HCT116 (cell line): Measurements from ENCODE around the gene FAM136A. TPM values are rescaled to one million over a fixed set of nuclear protein-coding genes. Genes with fewer than 3 reads are reported as not detected.

Experiments
- ATAC-seq: fragments of 200-7000 bp; cut with Tn5 transposase; 2 replicates; pipeline ENCODE4 v1.9.1; 2020; ENCODE audit warnings: mild to moderate bottlenecking, moderate library complexity
- BruUV-seq: library from RNA; stranded (reverse); fragments of 400-500 nt; replicated peaks from 2 replicates; lab custom pipeline; 2021; lab: Mats Ljungman, UMichigan
- CTCF ChIA-PET: fragments of 300-600 bp; sonication (Branson Sonifier 250); formaldehyde crosslinking; loops from one replicate; lab custom pipeline; 2021; ENCODE audit warnings: antibody characterized with exemption; lab: Charles Lee
- POLR2A ChIA-PET: fragments of 300-600, 350-600 bp; sonication (Branson Sonifier 250); formaldehyde crosslinking; loops from one replicate; lab custom pipeline; 2021; ENCODE audit warnings: antibody characterized with exemption; lab: Charles Lee
- RAD21 ChIA-PET, 2 experiments: fragments of 300-600 bp; sonication (Branson Sonifier 250); formaldehyde crosslinking; loops; one replicate each; lab custom pipeline; 2023; ENCODE audit warnings: low total read pairs in 2 of 2; ENCODE audit not compliant: uncharacterized antibody in 2 of 2, unreplicated experiment in 2 of 2, low non-redundant PET in 1 of 2; lab: Charles Lee
- DNase-seq: peaks from one replicate; pipeline ENCODE4 v3.0.0-alpha.2; 2010; ENCODE audit warnings: low read depth, low spot score
- H2AFZ ChIP-seq: fragments of 200-600 bp; shearing (Covaris generic), sonication (generic); 2 replicates; pipeline ENCODE4 v1.6.1; 2017; ENCODE audit warnings: low read depth, mixed run types, mixed read lengths, antibody characterized with exemption, low read length; ENCODE audit not compliant: poor library complexity, severe bottlenecking
- H3K27ac ChIP-seq: 2 replicates; pipeline ENCODE4 v1.5.1; 2012; ENCODE audit warnings: low read depth, low read length
- H3K27me3 ChIP-seq: fragments of 200-600 bp; sonication (generic); 2 replicates; pipeline ENCODE4 v1.6.1; 2016; ENCODE audit warnings: mixed run types, low read length, mixed read lengths; ENCODE audit not compliant: insufficient read depth
- H3K36me3 ChIP-seq, 2 experiments: fragments of 200-500 bp in 1 of 2; fragments of 200-600 bp in 1 of 2; sonication (Bioruptor generic) in 1 of 2; sonication (generic) in 1 of 2; 2 replicates each; pipeline versions ENCODE4 v1.5.1 to v1.6.1; 2014 to 2016; ENCODE audit warnings: low read length in 2 of 2, inconsistent platforms in 1 of 2, mixed read lengths in 1 of 2, mixed run types in 1 of 2; ENCODE audit not compliant: insufficient read depth in 2 of 2, control insufficient read depth in 1 of 2
- H3K4me1 ChIP-seq, 2 experiments: fragments of 200-600 bp in 1 of 2; sonication (generic) in 1 of 2; 2 replicates each; pipeline versions ENCODE4 v1.5.1 to v1.6.1; 2012 to 2017; ENCODE audit warnings: low read length in 2 of 2, inconsistent platforms in 1 of 2, mild to moderate bottlenecking in 1 of 2, mixed read lengths in 1 of 2, mixed run types in 1 of 2, moderate library complexity in 1 of 2; ENCODE audit not compliant: insufficient read depth in 2 of 2, control insufficient read depth in 1 of 2
- H3K4me2 ChIP-seq: fragments of 200-600 bp; sonication (generic); 2 replicates; pipeline ENCODE4 v1.6.1; 2017; ENCODE audit warnings: mixed run types, low read length, mixed read lengths
- H3K4me3 ChIP-seq, 2 experiments: fragments of 200-600 bp in 1 of 2; sonication (generic) in 1 of 2; replicated peaks in 1 of 2; 2 replicates each; pipeline ENCODE4 v1.5.1; 2011 to 2016; ENCODE audit warnings: low read length in 2 of 2, control low read depth in 1 of 2, low read depth in 1 of 2, mild to moderate bottlenecking in 1 of 2, mixed read lengths in 1 of 2, mixed run types in 1 of 2
- H3K79me2 ChIP-seq: fragments of 200-600 bp; sonication (generic); 2 replicates; pipeline ENCODE4 v1.6.1; 2017; ENCODE audit warnings: mild to moderate bottlenecking, mixed run types, low read length, moderate library complexity, mixed read lengths; ENCODE audit not compliant: insufficient read depth
- H3K9ac ChIP-seq: fragments of 200-600 bp; sonication (generic); 2 replicates; pipeline ENCODE4 v1.6.1; 2016; ENCODE audit warnings: low read length, mixed read lengths
- H3K9me2 ChIP-seq: fragments of 200-600 bp; sonication (generic), shearing (Covaris generic); 2 replicates; pipeline ENCODE4 v1.6.1; 2017; ENCODE audit warnings: mixed run types, mild to moderate bottlenecking, moderate library complexity; ENCODE audit not compliant: insufficient read depth
- H3K9me3 ChIP-seq, 2 experiments: fragments of 200-500 bp in 1 of 2; fragments of 200-600 bp in 1 of 2; sonication (Bioruptor generic) in 1 of 2; sonication (generic) in 1 of 2; 2 replicates each; pipeline ENCODE4 v1.6.1; 2014 to 2017; ENCODE audit warnings: low read length in 2 of 2, mixed read lengths in 2 of 2, inconsistent platforms in 1 of 2, low read depth in 1 of 2, mild to moderate bottlenecking in 1 of 2, mixed run types in 1 of 2, moderate library complexity in 1 of 2; ENCODE audit not compliant: control insufficient read depth in 1 of 2, insufficient read depth in 1 of 2
- H4K20me1 ChIP-seq: fragments of 200-600 bp; sonication (generic), shearing (Covaris generic); 2 replicates; pipeline ENCODE4 v1.6.1; 2017; ENCODE audit warnings: mixed run types, mild to moderate bottlenecking, moderate library complexity; ENCODE audit not compliant: insufficient read depth
- CBX3 ChIP-seq: IDR thresholded peaks from 2 replicates; pipeline ENCODE4 v1.6.1; 2012; ENCODE audit warnings: low read depth
- CEBPB ChIP-seq: IDR thresholded peaks from 2 replicates; pipeline ENCODE4 v1.6.1; 2012; ENCODE audit warnings: low read depth
- CTCF ChIP-seq, 3 experiments: fragments of 200-600 bp in 1 of 3; sonication (generic) in 1 of 3; IDR thresholded peaks in 2 of 3; conservative IDR thresholded peaks in 1 of 3; 2 replicates each; pipeline ENCODE4 v1.5.1; 2012 to 2017; ENCODE audit warnings: low read depth in 2 of 3, low read length in 2 of 3, antibody characterized with exemption in 1 of 3, borderline replicate concordance in 1 of 3, control low read depth in 1 of 3, mild to moderate bottlenecking in 1 of 3, mixed read lengths in 1 of 3, mixed run types in 1 of 3, moderate library complexity in 1 of 3; ENCODE audit not compliant: insufficient read depth in 1 of 3
- EGR1 ChIP-seq: IDR thresholded peaks from 2 replicates; pipeline ENCODE4 v1.6.1; 2012; ENCODE audit warnings: low read depth
- ELF1 ChIP-seq: IDR thresholded peaks from 2 replicates; pipeline ENCODE4 v1.6.1; 2012; ENCODE audit warnings: low read depth, borderline replicate concordance
- EZH2 ChIP-seq: fragments of 200-600 bp; sonication (generic); IDR thresholded peaks from 2 replicates; pipeline ENCODE4 v1.6.1; 2017; ENCODE audit warnings: antibody characterized with exemption, mixed run types
- EZH2phosphoT487 ChIP-seq: fragments of 200-600 bp; IDR thresholded peaks from 2 replicates; pipeline ENCODE4 v1.6.1; 2018; ENCODE audit warnings: antibody characterized with exemption, borderline replicate concordance
- JUND ChIP-seq: IDR thresholded peaks from 2 replicates; pipeline ENCODE4 v1.6.1; 2012
- MAX ChIP-seq: IDR thresholded peaks from 2 replicates; pipeline ENCODE4 v1.6.1; 2012
- POLR2A ChIP-seq: IDR thresholded peaks from 2 replicates; pipeline ENCODE4 v1.7.0; 2011; ENCODE audit warnings: borderline replicate concordance; ENCODE audit not compliant: insufficient read depth, insufficient read length; ENCODE audit errors: extremely low read depth
- RAD21 ChIP-seq: IDR thresholded peaks from 2 replicates; pipeline ENCODE4 v1.6.1; 2012; ENCODE audit warnings: low read depth, mild to moderate bottlenecking
- SP1 ChIP-seq: IDR thresholded peaks from 2 replicates; pipeline ENCODE4 v1.6.1; 2012; ENCODE audit warnings: low read depth
- SRF ChIP-seq: IDR thresholded peaks from 2 replicates; pipeline ENCODE4 v1.6.1; 2012; ENCODE audit warnings: low read depth
- ZBTB33 ChIP-seq: IDR thresholded peaks from 2 replicates; pipeline ENCODE4 v1.6.1; 2011; ENCODE audit warnings: mild to moderate bottlenecking, low read length, moderate library complexity; ENCODE audit not compliant: insufficient replicate concordance; ENCODE audit errors: extremely low read depth
- ZFX ChIP-seq: fragments of 450-650 bp; IDR thresholded peaks from 2 replicates; pipeline ENCODE4 v1.6.1; 2017
- ZNF274 ChIP-seq: fragments of 200-500 bp; sonication (Bioruptor generic); IDR thresholded peaks from 2 replicates; pipeline ENCODE4 v1.6.1; 2014; ENCODE audit warnings: mild to moderate bottlenecking, low read depth, low read length, inconsistent platforms
- intact Hi-C: fragments of 100-400 bp; cut with micrococcal nuclease; formaldehyde crosslinking; loops from 2 replicates; pipeline ENCODE4 v1.10.0; 2022
- total RNA-seq: library from RNA; stranded (reverse); gene quantifications from one replicate; pipeline ENCODE4 v1.2.1, GENCODE V29; 2021; ENCODE audit not compliant: unreplicated experiment

Gene FAM136A
- total RNA-seq, 1 experiment from 2014 or later, result 83.0 TPM

GRCh38 chr2:70305531-70305930 is 3.7 kb upstream of the FAM136A start:
- POLR2A ChIA-PET, result no interaction called here
- Histone ChIP-seq H2AFZ (peak overlapping the region; percentile 7), H3K9ac (no peak overlapping the region)

DNA sequence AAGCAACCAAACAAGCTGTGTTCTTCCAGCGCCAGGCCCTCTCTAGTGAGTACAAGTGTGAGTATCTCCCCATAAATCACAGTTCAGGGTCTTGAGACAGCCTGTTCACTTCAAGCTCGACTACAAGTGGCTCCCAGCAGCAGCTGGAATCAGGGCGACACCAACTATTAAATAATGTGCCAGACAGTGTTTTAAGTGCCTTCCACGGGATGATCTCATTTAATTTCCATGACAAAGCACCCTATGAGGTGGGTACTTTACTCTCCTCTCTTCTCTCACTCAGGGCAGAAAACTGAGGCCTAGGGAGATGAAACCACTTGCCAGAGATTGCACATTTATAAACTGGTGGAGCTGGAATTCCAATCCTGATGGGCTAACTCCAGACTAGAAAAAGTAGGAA is 2.6 kb upstream of the FAM136A start:
- ChIA-PET RAD21 (interaction anchor here (0.6 to 2.5 kb wide), 13 partner anchors 24 to 644 kb away, joined by 3 to 21 read pairs (median 6); no protein-coding TSS in a partner anchor), POLR2A (interaction anchor here (1.0 to 1.2 kb wide), 4 partner anchors 11 to 342 kb away, joined by 3 to 12 read pairs (median 5); partner anchors contain the start of gene SNRPG), CTCF (interaction anchor here (0.6 to 8.0 kb wide), 33 partner anchors 8 to 680 kb away, joined by 3 to 167 read pairs (median 5); partner anchors contain the start of genes ANKRD53, C2orf42, MXD1 and SNRPG)
- peak overlapping the region; percentile 24 for H2AFZ ChIP-seq
- H3K9me3 ChIP-seq, result no peaks in the 10 kb centered on the region
- no peak overlapping the region for H3K9ac ChIP-seq
- H3K79me2 ChIP-seq, result peaks cover 16% of the 10 kb centered on the region
- TF ChIP-seq POLR2A, result no peak
- no peak for TF ChIP-seq EGR1
- TF ChIP-seq JUND, result no peak
- no peak for TF ChIP-seq ZNF274
- no peak for TF ChIP-seq ZBTB33
- TF ChIP-seq EZH2, result no peak
- no peak for TF ChIP-seq EZH2phosphoT487
- TF ChIP-seq CEBPB, result no peak
- TF ChIP-seq SRF, result no peak
- no peak for TF ChIP-seq MAX
- TF ChIP-seq CTCF (IDR thresholded peaks at IDR 0.05 in 2 of 3, conservative IDR thresholded peaks at IDR 0.05 in 1 of 3; ENCODE audit: borderline replicate concordance in 1 of 3, insufficient read depth in 1 of 3, low read depth in 2 of 3, low read length in 2 of 3), result no peak
- TF ChIP-seq SP1, result no peak
- no peak for TF ChIP-seq ELF1
- TF ChIP-seq RAD21, result no peak
- no peak for TF ChIP-seq ZFX
- peaks cover 0 to 10% of the 10 kb centered on the region in 2 experiments; a peak in 1 of 4 replicates for H3K36me3 ChIP-seq
- H3K4me2 ChIP-seq, result no peak overlapping the region
- H3K27ac ChIP-seq, result no peak overlapping the region
- no peak overlapping the region for H3K4me3 ChIP-seq
- H3K9me2 ChIP-seq, result no peaks in the 10 kb centered on the region
- no TSS peak for BruUV-seq
- DNase-seq (no peak), ATAC-seq (no peak)
- H4K20me1 ChIP-seq, result no peaks in the 10 kb centered on the region
- intact Hi-C loops, result loop anchor here (1.0 to 10.0 kb wide), 7 partner anchors 37 to 640 kb away; no protein-coding TSS in a partner anchor
- H3K27me3 ChIP-seq, result no peaks in the 10 kb centered on the region
- H3K4me1 ChIP-seq, result peaks cover 8 to 25% of the 10 kb centered on the region in 2 experiments

More at GRCh38 chr2:70305531-70305930, 3.7 kb upstream of the FAM136A start:
- ATAC-seq (no peak), DNase-seq (no peak)
- Histone ChIP-seq H3K9me2 (no peaks in the 10 kb centered on the region), H4K20me1 (no peaks in the 10 kb centered on the region), H3K27me3 (no peaks in the 10 kb centered on the region), H3K27ac (no peak overlapping the region), H3K4me3 (no peak overlapping the region), H3K4me1 (peaks cover 7 to 24% of the 10 kb centered on the region in 2 experiments), H3K9me3 (no peaks in the 10 kb centered on the region), H3K36me3 (peaks cover 0 to 3% of the 10 kb centered on the region in 2 experiments; a peak in 1 of 4 replicates)
- RAD21 ChIA-PET, result interaction anchor here in 1 of 2 experiments (2.5 kb wide), 1 partner anchor 339 kb away, joined by 21 read pairs; no protein-coding TSS in a partner anchor
- intact Hi-C loops, result loop anchor here (2.0 to 10.0 kb wide), 2 partner anchors 479 to 639 kb away; no protein-coding TSS in a partner anchor
- BruUV-seq, result no TSS peak
- TF ChIP-seq CEBPB, result no peak
- TF ChIP-seq CBX3, result no peak
- TF ChIP-seq ZFX, result 0 out of 2 replicates have a peak, but pooled peaks have one; percentile 8
- TF ChIP-seq, all 23 proteins: peak for 1
- peaks cover 10% of the 10 kb centered on the region for H3K79me2 ChIP-seq
- no peak overlapping the region for H3K4me2 ChIP-seq
- CTCF ChIA-PET, result interaction anchor here (0.7 to 8.0 kb wide), 7 partner anchors 12 to 349 kb away, joined by 3 to 167 read pairs (median 36); partner anchors contain the start of gene SNRPG
